Islet of Langerhans (tissue), 1 donor: ENCODE results near the gene SRGAP3.

Source experiments
- FAIRE-seq: peaks from one replicate; lab custom pipeline; 2011; peaks lifted over from hg19 to GRCh38; lab: Jason Lieb, UNC

The SRGAP3 gene

DNA sequence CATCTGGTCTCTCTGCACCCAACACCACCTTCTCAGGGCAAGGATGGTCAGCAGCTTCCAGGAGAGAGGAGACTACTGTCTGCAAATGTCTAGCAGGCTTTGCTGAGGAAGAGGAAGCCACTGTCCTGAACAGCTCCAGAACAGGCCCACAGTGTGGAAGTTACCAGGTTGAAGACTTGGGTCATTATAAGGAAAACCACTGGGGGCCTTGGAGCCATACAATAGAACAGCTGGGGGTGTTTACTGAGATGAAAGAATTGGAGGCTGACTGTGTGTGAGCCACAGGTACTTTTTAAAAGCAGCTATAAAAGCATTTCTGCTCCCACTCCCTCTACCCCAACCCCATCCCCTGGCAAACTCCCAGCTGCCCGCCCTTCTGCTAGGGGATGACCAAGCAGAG, 24.2 kb downstream of the SRGAP3 start:
- FAIRE-seq, result no peak

DNA sequence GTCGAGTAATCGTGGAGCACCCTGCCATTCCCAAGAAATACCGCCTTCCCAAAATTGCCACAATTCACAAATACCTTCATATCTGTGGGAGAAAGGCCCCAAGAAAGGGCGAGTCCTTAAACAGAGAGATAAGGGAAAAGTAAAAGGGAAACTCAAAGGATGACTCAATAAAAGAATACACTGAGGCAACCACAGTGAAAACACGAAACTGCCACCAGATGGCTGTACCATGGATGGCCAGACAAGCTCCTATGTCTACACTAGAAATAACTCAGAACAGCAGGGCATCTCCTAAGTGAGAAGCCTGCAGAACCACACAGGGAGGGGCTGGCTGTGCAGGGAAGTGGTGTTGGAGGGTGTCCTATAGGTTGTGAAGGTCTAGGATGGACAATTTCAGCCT, 25.0 kb downstream of the SRGAP3 start:
- FAIRE-seq, result no peak

DNA sequence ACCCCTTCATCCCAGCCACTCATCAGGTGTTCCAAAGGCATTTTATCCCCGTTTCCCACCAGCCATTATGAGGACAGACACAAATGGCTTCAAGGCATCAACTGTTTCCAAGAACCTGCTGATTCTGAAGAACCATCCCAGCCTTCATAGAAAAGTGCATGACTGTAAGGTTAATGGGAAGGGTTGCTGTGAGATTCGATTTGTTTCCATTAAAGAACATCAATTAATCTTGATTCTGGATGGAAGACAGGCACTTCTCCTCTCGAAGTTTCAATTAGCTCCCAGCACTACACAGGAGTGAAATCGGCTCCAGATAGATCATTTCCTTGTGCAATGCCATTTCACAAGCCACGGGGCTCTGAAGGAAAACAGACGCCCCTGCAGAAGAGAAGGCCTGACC, 25.8 kb downstream of the SRGAP3 start:
- no peak for FAIRE-seq

DNA sequence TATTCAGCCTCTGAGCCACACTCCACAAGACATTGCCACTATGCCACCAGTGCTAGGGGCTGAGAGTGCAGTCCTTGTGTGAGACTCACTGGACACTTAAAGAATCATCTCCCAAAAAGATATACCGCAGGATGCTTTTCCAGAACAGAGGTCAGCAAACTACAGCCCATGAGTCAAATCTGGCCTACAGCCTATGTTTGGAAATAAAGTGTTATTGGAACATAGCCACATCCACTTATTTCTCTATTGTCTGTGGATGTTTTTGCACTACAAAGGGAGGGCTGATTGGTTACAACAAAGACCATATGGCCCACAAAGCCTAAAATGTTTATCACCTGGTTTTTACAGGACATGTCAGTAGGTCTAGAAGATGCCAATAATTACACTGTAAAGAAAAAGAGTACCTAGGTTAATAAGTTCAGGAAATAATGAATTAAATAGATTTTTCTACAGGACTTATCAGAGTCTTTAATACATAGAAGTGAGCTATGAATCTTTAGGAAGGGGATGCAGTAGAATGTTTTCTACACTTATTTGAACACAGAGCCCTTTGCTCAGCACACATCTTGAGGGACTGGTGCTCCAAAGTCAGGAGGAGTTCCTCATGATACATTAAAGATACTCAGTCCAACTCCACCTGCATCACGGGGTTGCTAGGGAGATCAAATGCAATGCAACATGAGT, 26.3 kb downstream of the SRGAP3 start:
- no peak for FAIRE-seq

DNA sequence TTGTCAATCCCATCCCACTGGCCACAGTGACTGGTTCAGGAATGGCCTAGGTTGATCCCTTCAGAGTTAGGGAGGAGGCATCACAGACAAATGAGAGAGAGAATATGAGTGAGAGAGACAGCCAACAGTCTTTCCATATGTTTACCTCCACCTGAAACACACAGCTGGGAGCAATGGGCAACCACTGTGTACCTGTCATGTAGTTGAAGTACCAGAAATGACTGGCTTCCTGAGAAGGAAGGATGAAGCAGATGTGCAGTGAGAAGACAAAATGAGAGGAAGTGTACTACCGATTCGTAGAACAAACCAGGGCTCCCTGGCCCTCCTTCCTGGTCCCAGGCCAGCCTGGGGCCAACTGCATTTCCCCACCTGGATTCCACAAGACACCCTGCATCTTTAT, 27.4 kb downstream of the SRGAP3 start:
- FAIRE-seq, result no peak

DNA sequence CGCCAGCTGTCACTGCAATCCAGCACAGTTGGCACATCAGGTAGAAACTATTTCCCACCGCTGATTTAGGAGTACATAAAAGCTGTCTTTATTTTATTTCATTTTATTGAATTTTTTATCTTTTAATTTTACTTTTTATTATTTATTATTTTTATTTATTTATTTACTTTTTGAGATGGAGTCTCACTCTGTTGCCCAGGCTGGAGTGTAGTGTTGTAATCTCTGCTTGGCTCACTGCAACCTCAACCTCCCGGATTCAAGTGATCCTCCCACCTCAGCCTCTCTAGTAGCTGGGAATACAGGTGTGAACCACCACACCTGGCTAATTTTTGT, 31.0 kb downstream of the SRGAP3 start:
- no peak for FAIRE-seq

DNA sequence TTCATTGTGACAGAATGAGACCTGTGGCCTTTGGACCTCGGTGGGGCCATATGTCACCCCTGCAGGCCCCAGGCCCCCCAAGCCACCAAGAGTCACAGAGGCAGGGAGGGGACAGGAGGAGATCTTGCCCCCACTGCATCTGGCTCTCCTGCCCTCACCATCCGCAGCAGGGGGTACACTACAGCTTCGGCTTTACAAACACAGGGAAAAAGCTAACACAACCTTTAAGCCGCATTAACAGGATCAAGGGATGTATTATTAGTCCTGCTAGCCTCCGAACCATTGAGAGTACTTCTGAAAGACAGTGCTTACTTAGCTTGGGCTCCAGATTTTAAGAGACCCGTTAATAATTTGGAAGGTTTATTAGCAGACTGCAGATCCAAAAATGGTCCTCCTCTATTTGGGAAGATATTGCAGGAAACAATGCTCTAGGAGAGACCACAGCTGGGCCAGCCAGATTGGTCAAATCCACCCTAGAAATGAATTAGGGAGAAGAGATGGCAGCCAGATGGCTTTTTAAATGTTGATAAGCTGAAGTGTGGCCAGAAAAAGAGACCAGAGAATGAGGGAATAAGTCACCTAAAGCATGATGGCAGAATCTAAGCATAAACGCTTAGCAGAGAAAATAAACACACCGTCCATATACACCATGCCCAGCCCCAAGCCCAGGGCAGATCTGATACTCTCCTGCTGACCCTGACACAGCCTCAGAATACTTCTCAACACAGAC, 31.5 kb downstream of the SRGAP3 start:
- no peak for FAIRE-seq

DNA sequence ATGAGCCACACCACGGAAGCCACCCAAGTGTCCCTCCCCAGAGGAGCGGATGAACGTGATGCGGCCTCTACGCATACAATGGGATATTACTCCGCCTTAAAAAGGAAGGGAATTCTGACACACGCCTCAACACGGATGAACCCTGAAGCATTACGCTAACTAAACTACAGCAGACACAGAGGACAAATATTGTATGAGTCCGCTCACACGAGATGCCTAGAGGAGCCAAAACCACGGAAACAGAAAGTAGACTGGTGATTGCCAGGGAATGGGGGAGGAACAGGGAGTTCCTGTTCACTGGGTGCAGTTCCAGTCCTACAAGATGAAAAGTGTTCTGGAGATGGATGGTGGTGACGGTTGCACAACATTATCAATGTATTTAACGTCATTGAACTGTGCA, 32.7 kb downstream of the SRGAP3 start:
- FAIRE-seq, result no peak

DNA sequence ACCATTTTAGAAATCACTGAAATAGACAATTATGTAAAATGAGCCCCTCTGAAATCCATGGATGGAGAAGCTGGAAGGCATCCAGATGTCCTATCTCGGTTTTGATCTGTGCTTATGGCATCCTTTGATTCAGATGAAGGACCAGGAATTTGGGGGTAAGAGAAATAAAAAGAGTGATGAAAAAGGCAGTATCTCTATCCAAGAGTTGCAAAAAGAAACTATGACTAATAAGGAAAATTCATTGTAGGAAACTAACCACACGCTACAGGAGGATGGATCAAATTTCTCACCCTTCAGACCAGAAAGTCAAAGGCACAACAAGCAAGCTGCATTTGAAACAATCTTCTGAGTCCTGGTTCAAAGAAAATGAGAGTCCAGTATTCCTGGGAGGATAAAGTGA, 34.8 kb downstream of the SRGAP3 start:
- FAIRE-seq, result no peak

DNA sequence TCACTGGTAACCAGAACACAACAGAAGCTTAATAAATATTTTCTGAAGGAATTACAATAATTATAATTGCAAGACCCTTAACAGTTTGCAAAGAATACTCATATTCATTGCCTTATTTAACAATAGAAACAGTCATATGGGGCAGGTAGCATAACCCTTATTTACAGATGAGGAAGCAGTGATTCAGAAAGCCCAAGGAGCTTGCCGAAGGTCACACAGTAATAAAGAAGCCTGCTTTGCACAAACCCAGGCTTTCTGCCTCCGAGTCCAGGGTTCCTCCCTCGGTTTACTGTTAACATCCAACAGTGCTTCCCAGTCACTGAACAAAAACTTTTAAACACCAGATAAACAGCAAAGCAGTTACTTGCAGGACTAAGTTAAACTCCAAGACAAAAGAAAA, 35.3 kb downstream of the SRGAP3 start:
- FAIRE-seq, result no peak

DNA sequence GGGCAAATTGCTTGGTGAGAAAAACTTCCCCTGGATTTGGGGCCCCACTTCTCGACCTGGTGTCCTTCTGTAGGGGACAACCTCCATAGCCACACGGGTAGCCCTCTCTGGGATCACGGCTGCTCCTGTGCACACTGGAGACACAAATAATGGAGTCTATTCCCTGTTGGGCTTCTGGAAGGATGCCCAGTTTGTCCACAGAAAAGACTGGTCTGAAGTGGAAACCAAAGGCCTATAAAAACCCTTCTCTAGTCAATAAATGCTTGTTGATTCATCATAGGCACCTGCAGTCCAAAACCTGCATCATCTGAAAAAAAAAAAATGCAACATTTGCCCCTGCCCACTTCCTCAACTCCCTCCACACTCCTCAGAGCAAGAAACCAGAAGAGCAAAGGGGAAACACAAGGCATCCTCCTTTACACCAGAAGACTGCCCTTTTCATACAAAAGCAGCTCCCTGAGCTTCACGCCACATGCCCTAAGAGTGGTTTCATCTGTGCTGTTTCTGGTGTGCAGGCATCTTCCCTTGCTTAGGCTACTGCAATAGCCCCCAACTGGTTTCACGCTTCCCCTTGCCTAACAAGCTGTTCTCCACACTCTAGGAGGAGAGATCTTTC, 36.3 kb downstream of the SRGAP3 start:
- FAIRE-seq, result no peak

DNA sequence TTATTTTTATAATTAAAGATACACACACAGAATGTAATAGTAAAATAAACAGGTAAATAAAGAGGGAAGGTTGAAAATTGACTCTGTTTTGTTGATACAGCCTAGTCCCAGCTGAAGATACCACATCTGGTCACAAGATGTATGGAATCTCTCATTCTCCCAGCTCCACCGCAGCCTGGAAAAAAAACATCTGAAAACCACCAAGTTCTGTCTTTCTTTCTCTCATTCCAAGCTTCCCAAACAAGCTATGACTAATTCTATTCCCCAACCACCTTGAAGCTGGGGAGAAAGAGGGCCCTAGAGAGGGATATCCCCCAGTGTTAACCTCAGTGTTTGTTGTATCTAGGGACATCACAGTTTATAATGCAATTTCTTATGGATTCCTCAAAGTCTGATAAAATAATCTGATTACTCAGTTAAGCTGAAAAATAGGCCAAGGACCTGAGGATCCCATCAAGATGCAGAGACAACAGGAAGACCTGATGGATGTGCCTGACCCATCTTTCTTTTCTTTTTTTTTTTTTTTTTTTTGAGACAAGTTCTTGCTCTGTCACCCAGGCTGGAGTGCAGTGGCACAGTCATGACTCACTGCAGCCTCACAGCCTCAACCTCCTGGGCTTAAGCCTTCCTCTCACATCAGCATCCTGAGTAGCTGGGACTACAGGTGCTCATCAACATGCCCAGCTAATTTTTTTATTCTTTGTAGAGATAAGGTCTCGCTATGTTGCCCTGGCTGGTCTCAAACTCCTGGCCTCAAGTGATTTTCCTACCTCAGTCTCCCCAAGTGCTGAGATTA, 38.1 kb downstream of the SRGAP3 start:
- no peak for FAIRE-seq

DNA sequence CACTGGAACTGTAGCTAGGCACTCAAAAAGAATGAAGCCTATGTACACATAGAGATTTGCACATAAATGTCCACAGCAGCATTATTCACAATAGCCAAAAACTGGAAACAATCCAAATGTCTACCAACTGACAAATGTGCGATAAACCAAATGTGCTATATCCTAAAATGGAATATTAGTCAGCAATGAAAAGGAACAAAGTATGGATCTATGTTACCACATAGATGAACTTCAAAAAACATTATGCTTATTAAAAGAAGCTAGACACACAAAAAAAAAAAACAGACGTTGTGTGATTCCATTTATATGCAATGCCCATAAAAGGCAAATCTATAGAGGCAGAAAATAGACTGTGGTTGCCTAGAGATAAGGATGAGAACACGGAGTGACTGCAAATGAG, 39.7 kb downstream of the SRGAP3 start:
- no peak for FAIRE-seq

DNA sequence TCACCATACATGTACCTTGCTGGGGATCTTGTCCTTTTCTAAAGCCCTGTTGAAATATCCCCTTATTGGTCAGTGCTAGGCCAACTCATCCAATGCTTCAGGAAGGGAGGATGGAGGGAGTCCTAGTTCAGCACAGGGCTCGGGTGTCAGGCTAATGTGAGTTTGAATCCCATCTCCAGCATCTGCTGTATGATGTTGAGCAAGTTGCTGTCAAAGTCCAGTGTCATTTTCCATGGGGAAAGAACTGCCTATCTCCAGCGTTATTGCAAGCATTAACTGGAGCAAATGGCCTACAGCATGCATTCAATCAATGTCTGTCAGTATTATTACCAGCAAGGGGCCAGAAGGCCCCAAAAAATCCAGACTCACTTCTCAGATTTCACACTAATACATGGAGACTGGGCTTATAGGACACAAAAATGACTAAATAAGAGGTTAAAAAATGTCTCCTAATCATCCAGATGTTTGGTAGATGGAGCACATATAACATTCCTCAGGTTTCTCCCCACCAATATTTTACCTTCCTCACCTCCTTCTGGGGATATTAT, 40.8 kb downstream of the SRGAP3 start:
- no peak for FAIRE-seq

DNA sequence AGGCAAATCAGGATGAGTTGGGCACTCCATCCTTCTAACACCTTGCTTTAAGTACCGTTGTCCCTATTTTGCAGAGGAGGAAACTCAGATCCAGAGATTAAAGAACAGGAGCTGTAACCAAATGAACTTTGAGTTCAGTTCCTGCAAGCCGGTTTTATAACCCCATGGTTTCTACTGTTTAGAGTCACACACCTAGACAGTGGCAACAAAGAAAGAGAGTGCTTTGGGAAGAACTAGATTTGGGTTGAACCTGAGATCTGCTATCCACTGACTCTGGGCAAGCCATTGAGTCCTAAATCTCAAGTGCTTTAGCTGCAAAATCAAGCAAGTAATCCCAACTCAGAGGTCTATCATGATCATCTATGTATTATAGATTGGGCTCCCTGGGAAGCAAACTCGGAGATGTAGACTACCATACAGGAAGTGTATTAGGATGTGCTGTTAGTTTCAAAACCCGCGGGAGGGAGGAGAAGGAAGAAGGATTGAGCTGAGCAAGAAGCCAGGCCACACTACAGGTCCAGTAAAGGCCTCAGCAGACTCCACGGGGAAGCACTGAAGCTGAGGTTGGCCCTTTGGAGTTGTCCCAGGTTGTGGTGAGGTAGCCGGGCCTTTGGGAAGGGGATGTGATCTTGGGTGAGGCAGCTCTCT, 42.2 kb downstream of the SRGAP3 start:
- FAIRE-seq, result no peak

DNA sequence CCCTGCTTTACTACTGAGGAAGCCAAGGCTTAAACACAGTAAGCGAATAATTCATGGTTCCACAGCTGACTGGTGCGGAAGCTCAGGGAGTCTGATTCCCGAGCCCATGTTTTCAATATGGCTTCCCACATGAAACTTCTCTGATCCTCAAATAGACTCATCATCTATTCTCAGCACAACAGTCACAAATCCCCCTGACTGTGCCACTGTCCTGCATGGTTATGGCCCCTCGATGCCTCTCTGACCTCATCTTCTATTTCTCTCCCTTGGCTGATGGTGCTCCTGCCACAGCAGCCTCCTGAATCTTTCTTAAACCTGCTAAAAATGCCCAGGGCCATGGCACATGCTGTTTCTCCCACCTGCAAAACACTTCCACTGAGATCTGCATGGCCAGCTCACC, 43.2 kb downstream of the SRGAP3 start:
- no peak for FAIRE-seq

DNA sequence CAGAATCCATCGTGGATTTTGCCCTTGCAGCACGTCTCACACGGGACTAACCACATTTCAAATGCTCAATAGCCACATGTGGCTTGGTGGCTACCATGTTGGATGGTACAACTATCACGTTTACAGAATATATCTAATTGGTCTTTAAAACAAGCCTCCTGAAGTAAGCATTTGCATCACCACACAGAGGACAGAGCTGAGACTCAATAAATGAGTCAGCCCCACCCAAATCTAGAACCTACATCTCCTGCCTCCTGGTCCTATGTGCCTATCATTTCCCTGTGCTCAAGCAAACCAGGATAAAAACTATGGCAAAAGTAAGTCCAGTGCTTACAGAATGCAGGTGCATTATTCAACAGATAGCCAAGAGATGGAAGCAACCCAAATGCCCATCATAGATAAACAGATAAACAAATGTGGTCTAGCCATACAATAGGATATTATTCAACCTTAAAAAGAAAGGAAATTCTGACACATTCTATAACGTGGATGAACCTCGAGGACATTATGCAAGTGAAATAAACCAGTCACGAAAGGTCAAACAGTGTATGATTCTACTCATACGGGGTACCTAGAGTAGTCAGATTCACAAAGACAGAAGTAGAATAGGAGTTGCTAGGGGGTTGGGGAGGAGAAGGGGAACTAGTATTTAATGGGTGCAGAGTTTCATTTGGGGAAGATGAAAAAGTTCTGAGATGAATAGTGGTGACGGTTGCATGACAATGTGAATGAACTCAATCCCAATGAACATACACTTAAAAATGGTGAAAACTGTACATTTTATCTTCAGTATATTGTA, 43.9 kb downstream of the SRGAP3 start:
- no peak for FAIRE-seq

DNA sequence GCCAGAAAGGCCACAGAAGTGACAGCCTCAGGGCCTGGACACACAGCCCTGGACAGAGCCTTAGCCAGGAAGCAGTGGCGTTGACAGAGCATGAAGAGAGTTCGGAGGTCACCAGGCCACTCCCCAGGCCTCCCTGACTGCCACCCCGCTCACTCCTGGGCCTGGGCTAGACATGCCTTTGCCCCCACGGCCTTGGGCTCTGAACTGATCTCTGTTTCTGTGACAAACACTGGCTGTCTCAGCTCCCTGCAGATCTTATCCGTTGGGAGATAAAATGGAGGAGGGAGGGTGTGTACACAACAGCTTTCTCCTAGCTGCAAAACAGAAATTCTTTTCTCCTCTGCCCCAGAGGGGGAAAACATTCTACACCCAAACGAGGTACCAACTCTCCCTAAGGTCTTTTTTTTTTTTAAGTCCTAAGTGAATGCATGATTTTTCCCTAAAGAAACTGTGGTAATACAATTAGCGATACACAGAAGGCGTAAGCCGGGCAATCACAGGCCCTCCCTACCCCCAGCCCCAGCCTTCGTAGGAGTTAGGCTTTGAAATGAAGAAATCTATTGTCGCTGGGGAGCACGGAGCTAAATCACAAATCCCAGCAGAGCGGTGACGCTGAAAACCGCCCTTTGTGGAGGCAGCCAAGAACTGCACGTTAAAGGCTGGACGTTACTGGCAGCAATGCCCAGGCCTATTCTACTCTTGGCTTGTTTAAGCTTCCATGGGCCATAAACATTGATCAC, 45.0 kb downstream of the SRGAP3 start:
- FAIRE-seq, result no peak

DNA sequence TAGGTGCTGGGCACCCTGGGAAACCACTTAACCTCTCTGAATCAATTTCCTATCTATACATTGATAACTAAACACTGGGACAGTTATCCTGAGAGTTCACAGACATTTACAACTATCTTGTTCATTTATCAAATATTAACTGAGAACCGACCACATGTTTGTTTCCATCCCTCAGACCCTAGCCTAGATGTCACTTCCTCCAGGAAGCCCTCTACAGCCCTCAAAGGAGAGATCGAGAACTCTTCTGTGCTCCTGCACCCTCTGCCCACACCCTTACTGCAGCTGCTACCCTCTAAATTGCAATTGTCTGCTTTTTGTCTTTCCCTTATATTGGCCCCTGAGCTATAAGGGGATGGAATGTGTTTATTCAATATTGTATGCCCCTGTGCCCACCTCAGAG, 46.1 kb downstream of the SRGAP3 start:
- no peak for FAIRE-seq

DNA sequence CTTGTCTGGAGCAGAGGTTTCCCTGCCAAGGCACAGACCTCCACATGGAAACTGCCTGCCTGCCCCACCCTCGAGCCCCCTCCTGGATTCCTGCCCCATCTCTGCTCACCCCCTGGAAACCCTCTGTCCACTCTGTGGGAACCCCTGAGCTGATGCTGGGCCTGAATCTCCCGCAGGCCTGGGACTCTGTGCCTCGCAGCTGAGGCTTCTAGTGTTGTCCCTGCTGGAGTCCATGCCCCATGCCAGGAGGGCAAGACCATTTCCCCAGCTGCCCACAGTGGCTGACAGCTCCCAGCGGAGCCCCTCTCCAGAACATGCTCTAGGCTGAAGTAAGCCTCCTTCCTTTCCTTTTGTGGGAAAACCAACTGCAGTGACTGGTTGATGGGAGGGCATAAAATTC, 46.9 kb downstream of the SRGAP3 start:
- no peak for FAIRE-seq

DNA sequence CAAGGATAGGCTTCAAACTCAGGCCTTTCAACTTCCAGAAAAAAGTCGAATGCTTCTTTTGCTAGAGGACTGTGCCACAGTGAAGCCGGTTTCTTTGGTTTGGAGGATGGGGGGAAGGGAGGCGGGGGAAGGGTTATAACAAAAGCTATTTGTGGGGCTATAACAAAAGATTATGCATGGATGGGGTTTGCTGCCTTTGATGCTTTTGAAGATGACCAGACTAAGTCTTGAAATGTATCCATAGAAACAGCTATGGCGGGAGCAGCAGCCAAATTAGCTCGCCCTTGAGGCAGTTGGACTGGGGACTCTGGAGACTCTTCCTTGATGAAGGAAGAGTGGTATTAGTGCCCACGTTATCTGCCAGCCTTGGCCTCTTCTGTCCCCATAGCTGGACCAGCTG, 47.5 kb downstream of the SRGAP3 start:
- no peak for FAIRE-seq
